ENCODE data around the gene ARHGAP25.

Gene ARHGAP25

GRCh38 chr2:68717305-68717661, 17.3 kb upstream of the ARHGAP25 start:
- DNase-seq (ENCODE audit: low read depth in 2 of 2): no peak

GRCh38 chr2:68719912-68720311, 14.7 kb upstream of the ARHGAP25 start:
- DNase-seq (ENCODE audit: low read depth in 2 of 2): no peak

- DNase-seq (ENCODE audit: low read depth in 2 of 2): no peak
Observed at GRCh38 chr2:68720665-68721064, 13.9 kb upstream of the ARHGAP25 start.

- no peak for DNase-seq (ENCODE audit: low read depth in 2 of 2)
Observed at GRCh38 chr2:68721482-68722101, 13.0 kb upstream of the ARHGAP25 start.

GRCh38 chr2:68722712-68723111, 11.9 kb upstream of the ARHGAP25 start:
- no peak for DNase-seq (ENCODE audit: low read depth in 2 of 2)

GRCh38 chr2:68723181-68723580, 11.4 kb upstream of the ARHGAP25 start:
- DNase-seq (ENCODE audit: low read depth in 2 of 2): no peak

- DNase-seq (ENCODE audit: low read depth in 2 of 2): no peak
Observed at GRCh38 chr2:68726100-68726499, 8.5 kb upstream of the ARHGAP25 start.

GRCh38 chr2:68726608-68727367, 7.8 kb upstream of the ARHGAP25 start:
- DNase-seq (ENCODE audit: low read depth in 2 of 2): peak; percentile 78 to 84

GRCh38 chr2:68727683-68728375, 6.8 kb upstream of the ARHGAP25 start:
- no peak for DNase-seq (ENCODE audit: low read depth in 2 of 2)

GRCh38 chr2:68730828-68731227, 3.8 kb upstream of the ARHGAP25 start:
- DNase-seq (ENCODE audit: low read depth in 2 of 2): no peak

- no peak for DNase-seq (ENCODE audit: low read depth in 2 of 2)
Observed at GRCh38 chr2:68732036-68732932, 2.3 kb upstream of the ARHGAP25 start.

- no peak for DNase-seq (ENCODE audit: low read depth in 2 of 2)
Observed at GRCh38 chr2:68733365-68733764, 1.2 kb upstream of the ARHGAP25 start.

GRCh38 chr2:68734176-68734575, 435 bp upstream of the ARHGAP25 start:
- no peak for DNase-seq (ENCODE audit: low read depth in 2 of 2)

GRCh38 chr2:68736086-68736485, 1.5 kb downstream of the ARHGAP25 start:
- DNase-seq (ENCODE audit: low read depth in 2 of 2): no peak

GRCh38 chr2:68737711-68738110, 3.1 kb downstream of the ARHGAP25 start:
- DNase-seq (ENCODE audit: low read depth in 2 of 2): no peak

- DNase-seq (ENCODE audit: low read depth in 2 of 2): no peak
Observed at GRCh38 chr2:68738906-68739594, 4.4 kb downstream of the ARHGAP25 start.

- DNase-seq (ENCODE audit: low read depth in 2 of 2): no peak
Observed at GRCh38 chr2:68739595-68740399, 5.2 kb downstream of the ARHGAP25 start.

- DNase-seq (ENCODE audit: low read depth in 2 of 2): no peak
Observed at GRCh38 chr2:68740400-68740914, 5.8 kb downstream of the ARHGAP25 start.

GRCh38 chr2:68741238-68741637, 6.6 kb downstream of the ARHGAP25 start:
- DNase-seq (ENCODE audit: low read depth in 2 of 2): no peak

GRCh38 chr2:68741805-68742306, 7.2 kb downstream of the ARHGAP25 start:
- no peak for DNase-seq (ENCODE audit: low read depth in 2 of 2)

All from stimulated activated CD8-positive, alpha-beta memory T cell treated with anti-CD3 and anti-CD28 coated beads, Interleukin-7, amount 100 ng/mL, for 4 hours (primary cell).